Right lobe of liver (tissue), 6 donors: ENCODE measurements around the gene GRWD1. TPM values are rescaled to one million over a fixed set of nuclear protein-coding genes. Genes with fewer than 3 reads are reported as not detected.
A peak's percentile ranks its signal among the peaks of the same experiment; 100 is the strongest.

Experiments
- ATAC-seq, 4 donors: fragments of 200-7000 bp; cut with Tn5 transposase; one replicate each; pipeline ENCODE4 v1.9.1; 2020; ENCODE audit warnings: mild to moderate bottlenecking in 4 of 4, moderate library complexity in 4 of 4
- DNase-seq, 3 donors: peaks; one replicate each; pipeline ENCODE4 v3.0.0-alpha.2; 2020
- H3K27ac ChIP-seq, 3 donors: fragments of 200-600 bp; one replicate each; pipeline ENCODE4 v1.8.0; 2022
- H3K27me3 ChIP-seq, 2 donors: fragments of 200-600 bp; one replicate each; pipeline ENCODE4 v1.8.0; 2022
- H3K36me3 ChIP-seq, 4 donors: fragments of 200-600 bp; sonication (generic) in 1 of 4; one replicate each; pipeline versions ENCODE4 v1.5.1 to v1.8.0; 2017 to 2022; ENCODE audit warnings: control low read depth in 1 of 4
- H3K4me1 ChIP-seq, 4 donors: fragments of 200-600 bp; sonication (generic) in 1 of 4; one replicate each; pipeline versions ENCODE4 v1.5.1 to v1.8.0; 2017 to 2022; ENCODE audit warnings: control low read depth in 1 of 4
- H3K4me3 ChIP-seq, 3 donors: fragments of 200-600 bp; one replicate each; pipeline ENCODE4 v1.8.0; 2022
- H3K9me3 ChIP-seq, 4 donors: fragments of 200-600 bp; sonication (generic) in 1 of 4; one replicate each; pipeline versions ENCODE4 v1.5.1 to v1.8.0; 2017 to 2022; ENCODE audit warnings: control low read depth in 1 of 4
- POLR2A ChIP-seq: fragments of 450-650 bp; IDR thresholded peaks from one replicate; pipeline ENCODE4 v1.6.1; 2017; ENCODE audit warnings: antibody characterized with exemption, mild to moderate bottlenecking
- WGBS: methylation state at CpG from one replicate; pipeline ENCODE4 v1.1.6; 2018; ENCODE audit warnings: low coverage, low lambda C conversion rate; ENCODE audit not compliant: insufficient coverage; ENCODE audit errors: missing lambda C conversion rate; 5-methylcytosine and 5-hydroxymethylcytosine counted together
- intact Hi-C, 2 donors: fragments of 100-400 bp; cut with DNase I; formaldehyde crosslinking; loops; one replicate each; pipeline versions ENCODE4 v1.11.2 to v1.14.1; 2022
- total RNA-seq, 6 experiments: library from RNA; depleted of rRNA in 2 of 6; stranded (reverse); fragments of >200 nt in 2 of 6; fragmentation: NEBNext Ultra II Directional in 3 of 6; extraction: Animal tissue kit (Norgen Biotek cat#: 25700) in 3 of 6; gene quantifications; one replicate each; pipeline versions ENCODE4 v1.1.0 to v1.2.4, GENCODE V29; 2016 to 2023
- TF ChIP-seq, protein P1 (sequence below), 4 donors: fragments of 200-600 bp in 3 of 4; fragments of 450-650 bp in 1 of 4; IDR thresholded peaks; one replicate each; pipeline versions ENCODE4 v1.5.1 to v1.8.0; 2016 to 2022; ENCODE audit warnings: antibody characterized with exemption in 4 of 4, mild to moderate bottlenecking in 2 of 4
- donor health status: DM: no; HTN: yes; CAD: no.
- donor health status: DM: no; HTN: no; CAD: no.
- donor health status: DM: no; HTN: no; CAD: no.
- donor health status: DM: no; HTN: yes; CAD: no.
- donor health status: DM: no; HTN: yes; CAD: no.

GRWD1 gene
- total RNA-seq, 6 experiments from 2014 or later = 14.7 to 31.0 (median 17.6) TPM

GRCh38 chr19:48403606-48404005, 42.2 kb upstream of the GRWD1 start:
- intact Hi-C loops = no loop called here
- Histone ChIP-seq H3K4me1 (no peaks in the 10 kb centered on the region), H3K4me3 (no peak overlapping the region), H3K9me3 (no peaks in the 10 kb centered on the region), H3K36me3 (no peaks in the 10 kb centered on the region), H3K27me3 (no peaks in the 10 kb centered on the region), H3K27ac (no peak overlapping the region)
- DNase-seq (no peak), ATAC-seq (peak; percentile 57 to 80 (median 72))
- WGBS = 67% methylated on average over 1 of the region's 3 CpGs
- TF ChIP-seq, protein P1, sequence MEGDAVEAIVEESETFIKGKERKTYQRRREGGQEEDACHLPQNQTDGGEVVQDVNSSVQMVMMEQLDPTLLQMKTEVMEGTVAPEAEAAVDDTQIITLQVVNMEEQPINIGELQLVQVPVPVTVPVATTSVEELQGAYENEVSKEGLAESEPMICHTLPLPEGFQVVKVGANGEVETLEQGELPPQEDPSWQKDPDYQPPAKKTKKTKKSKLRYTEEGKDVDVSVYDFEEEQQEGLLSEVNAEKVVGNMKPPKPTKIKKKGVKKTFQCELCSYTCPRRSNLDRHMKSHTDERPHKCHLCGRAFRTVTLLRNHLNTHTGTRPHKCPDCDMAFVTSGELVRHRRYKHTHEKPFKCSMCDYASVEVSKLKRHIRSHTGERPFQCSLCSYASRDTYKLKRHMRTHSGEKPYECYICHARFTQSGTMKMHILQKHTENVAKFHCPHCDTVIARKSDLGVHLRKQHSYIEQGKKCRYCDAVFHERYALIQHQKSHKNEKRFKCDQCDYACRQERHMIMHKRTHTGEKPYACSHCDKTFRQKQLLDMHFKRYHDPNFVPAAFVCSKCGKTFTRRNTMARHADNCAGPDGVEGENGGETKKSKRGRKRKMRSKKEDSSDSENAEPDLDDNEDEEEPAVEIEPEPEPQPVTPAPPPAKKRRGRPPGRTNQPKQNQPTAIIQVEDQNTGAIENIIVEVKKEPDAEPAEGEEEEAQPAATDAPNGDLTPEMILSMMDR (IDR thresholded peaks at IDR 0.05) = no peak
- TF ChIP-seq POLR2A = no peak

GRCh38 chr19:48405010-48405659, 40.6 kb upstream of the GRWD1 start:
- Histone ChIP-seq H3K27ac (no peak overlapping the region), H3K4me3 (no peak overlapping the region), H3K36me3 (no peaks in the 10 kb centered on the region), H3K9me3 (no peaks in the 10 kb centered on the region), H3K4me1 (no peaks in the 10 kb centered on the region), H3K27me3 (no peaks in the 10 kb centered on the region)
- 90% methylated on average over 8 of the region's 27 CpGs for WGBS
- no peak for DNase-seq
- no peak for TF ChIP-seq POLR2A
- TF ChIP-seq, protein P1 (IDR thresholded peaks at IDR 0.05) = no peak
- peak in 1 of 4 donors; percentile 9 for ATAC-seq
- intact Hi-C loops = no loop called here

DNA sequence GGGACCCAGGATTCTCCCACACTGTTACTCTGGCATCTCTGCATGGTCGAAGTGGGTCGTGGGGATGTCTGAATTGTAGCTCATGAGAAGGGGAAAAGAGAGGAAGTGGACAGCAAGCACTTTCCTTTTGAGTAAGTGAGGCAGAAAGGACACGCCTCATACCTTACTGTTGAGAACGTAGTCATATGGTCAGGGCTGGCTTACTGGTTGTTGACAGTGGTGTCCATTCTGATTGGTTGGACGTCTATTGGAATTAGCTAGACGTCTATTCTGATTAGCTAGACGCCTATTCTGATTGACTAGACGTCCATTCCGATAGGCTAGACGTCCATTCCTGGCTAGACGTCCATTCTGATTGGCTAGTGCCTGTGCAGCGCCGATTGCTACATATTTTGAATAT, 39.9 kb upstream of the GRWD1 start:
- Histone ChIP-seq H3K9me3 (no peaks in the 10 kb centered on the region), H3K4me3 (no peak overlapping the region), H3K27ac (no peak overlapping the region), H3K4me1 (no peaks in the 10 kb centered on the region), H3K27me3 (no peaks in the 10 kb centered on the region), H3K36me3 (no peaks in the 10 kb centered on the region)
- no peak for DNase-seq
- 63% methylated on average over 11 of the region's 13 CpGs for WGBS
- ATAC-seq = no peak
- intact Hi-C loops = no loop called here
- TF ChIP-seq POLR2A = no peak
- TF ChIP-seq, protein P1 (IDR thresholded peaks at IDR 0.05) = no peak

GRCh38 chr19:48413879-48414587, 31.8 kb upstream of the GRWD1 start:
- H3K36me3 ChIP-seq = no peaks in the 10 kb centered on the region
- intact Hi-C loops = no loop called here
- no peak overlapping the region for H3K27ac ChIP-seq
- DNase-seq (no peak), ATAC-seq (no peak)
- peak overlapping the region in 1 of 3 donors; percentile 37 for H3K4me3 ChIP-seq
- TF ChIP-seq, protein P1 (IDR thresholded peaks at IDR 0.05) = no peak
- no peak for TF ChIP-seq POLR2A
- H3K4me1 ChIP-seq = no peaks in the 10 kb centered on the region
- WGBS = 23% methylated on average over 3 of the region's 24 CpGs
- no peaks in the 10 kb centered on the region for H3K27me3 ChIP-seq
- H3K9me3 ChIP-seq = no peaks in the 10 kb centered on the region
